Medulla oblongata (tissue), 1 donor: Measurements from ENCODE around the gene MINDY1.

Experiments used
- DNase-seq: peaks from one replicate; pipeline ENCODE4 v3.0.0-alpha.2; 2015; ENCODE audit errors: extremely low spot score

The MINDY1 gene

DNA sequence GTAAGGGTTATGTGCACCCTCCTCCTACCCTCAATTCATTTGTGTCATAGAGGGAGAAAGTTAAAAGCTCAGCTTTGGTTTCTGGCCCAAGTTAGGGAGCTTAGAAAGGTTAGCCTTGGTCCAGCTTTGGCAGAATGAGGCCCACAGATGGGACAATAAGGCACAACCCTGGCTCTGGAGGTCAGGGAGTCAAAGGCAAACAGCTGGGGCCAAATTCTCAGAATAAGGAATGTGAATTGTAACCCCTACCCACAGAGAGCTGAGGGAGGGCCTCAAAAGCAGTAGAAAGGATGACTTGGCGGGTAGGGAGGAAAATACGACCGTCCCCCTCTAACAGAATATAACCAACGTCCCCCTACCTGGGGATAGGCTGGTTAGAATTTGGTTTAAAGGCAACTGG, 41.1 kb downstream of the MINDY1 start:
- no peak for DNase-seq

DNA sequence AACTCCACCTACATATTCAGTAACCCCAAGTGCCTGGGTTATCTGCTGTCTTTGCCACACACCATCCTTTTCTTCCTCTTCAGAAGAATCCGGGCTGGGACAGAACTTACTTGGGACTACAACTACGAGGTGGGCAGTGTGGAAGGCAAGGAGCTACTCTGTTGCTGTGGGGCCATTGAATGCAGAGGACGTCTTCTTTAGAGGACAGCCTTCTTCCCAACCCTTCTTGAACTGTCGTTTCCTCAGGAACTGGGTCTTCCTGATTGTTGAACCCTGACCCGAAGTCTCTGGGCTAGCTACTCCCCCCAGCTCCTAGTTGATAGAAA, 42.6 kb downstream of the MINDY1 start:
- DNase-seq: no peak

DNA sequence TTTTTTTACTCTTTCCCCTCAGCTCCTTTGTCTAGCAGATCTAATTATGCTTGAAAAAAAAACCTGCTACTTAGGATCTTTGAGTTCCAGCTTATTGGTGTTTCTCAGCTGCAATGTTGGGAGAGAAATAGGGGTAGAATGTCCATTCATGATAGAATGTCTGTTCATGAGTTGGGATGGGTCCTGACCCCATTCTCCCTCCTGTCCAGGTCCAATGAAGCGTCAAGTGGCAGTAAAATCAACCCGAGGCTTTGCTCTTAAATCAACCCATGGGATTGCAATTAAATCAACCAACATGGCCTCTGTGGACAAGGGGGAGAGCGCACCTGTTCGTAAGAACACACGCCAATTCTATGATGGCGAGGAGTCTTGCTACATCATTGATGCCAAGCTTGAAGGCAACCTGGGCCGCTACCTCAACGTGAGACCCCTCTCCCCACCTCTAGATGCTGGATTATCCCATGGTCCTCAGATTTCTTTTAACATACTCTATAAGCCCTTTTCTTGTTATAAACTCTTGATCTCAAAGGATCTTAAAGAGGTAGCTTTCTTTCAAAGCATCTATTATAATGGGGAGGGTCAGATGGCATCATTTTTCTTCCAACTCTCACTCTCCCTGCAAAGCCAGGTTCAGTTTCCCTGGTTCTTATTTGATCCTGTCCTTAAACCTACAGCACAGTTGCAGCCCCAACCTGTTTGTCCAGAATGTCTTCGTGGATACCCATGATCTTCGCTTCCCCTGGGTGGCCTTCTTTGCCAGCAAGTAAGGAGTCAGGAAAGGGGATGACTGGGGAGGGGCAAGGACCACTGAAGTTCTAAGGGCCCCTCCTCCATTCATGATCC, 43.2 kb downstream of the MINDY1 start:
- DNase-seq: no peak

DNA sequence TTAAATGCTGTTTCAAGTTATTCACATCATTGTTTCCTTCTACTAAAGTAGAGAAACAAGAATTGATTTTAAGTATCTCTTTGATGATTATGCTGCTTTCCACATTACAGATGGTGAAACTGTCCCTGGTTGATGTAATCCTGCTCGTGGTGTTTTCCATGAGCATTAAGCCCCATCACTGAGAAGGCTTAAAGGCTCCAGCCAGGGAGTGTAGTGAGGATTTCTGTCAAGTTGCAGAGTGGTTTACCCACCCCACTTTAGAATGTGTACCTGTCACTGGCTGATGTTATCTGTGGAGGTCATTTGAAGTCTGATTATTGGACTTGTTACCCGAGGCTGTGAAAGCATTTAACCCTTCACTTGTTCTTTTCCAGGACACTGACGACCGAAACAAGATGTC, 44.9 kb downstream of the MINDY1 start:
- DNase-seq: no peak

DNA sequence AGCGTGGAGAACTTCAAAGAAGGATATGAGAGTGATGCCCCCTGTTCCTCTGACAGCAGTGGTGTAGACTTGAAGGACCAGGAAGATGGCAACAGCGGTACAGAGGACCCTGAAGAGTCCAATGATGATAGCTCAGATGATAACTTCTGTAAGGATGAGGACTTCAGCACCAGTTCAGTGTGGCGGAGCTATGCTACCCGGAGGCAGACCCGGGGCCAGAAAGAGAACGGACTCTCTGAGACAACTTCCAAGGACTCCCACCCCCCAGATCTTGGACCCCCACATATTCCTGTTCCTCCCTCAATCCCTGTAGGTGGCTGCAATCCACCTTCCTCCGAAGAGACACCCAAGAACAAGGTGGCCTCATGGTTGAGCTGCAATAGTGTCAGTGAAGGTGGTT, 46.1 kb downstream of the MINDY1 start:
- DNase-seq: no peak

DNA sequence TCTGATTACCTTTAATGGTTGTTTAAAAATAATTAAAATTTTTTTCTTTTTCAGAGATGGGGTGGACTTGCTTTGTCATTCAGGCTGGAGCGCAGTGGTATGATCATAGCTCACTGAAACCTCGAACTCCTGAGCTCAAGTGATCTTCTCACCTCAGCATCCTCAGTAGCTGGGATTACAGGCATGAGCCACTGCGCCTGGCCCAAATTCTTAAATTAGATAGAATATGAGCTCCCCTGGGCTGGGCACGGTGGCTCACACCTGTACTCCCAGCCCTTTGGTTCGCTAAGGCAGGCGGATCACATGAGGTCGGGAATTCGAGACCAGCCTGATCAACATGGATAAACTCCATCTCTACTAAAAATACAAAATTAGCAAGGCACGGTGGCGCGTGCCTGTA, 49.0 kb downstream of the MINDY1 start:
- no peak for DNase-seq

DNA sequence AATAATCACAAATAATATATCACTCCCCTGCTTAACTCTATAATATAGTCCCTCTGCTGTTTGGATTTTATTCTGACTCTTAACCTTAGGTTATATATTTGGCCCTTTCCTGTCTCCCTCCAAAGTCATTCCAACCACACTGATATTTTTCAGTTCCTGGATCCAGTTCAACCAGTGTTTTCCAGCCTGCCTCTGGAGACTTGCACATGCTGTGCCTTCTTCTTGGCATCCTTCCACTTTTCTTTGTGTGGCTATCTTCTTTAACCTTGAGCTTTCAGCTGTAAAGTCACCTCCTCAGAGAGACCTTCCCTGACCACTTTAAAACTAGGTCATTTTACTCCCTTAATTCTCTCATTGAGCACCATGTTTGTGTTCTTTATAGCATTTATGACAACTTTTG, 51.4 kb downstream of the MINDY1 start:
- no peak for DNase-seq

DNA sequence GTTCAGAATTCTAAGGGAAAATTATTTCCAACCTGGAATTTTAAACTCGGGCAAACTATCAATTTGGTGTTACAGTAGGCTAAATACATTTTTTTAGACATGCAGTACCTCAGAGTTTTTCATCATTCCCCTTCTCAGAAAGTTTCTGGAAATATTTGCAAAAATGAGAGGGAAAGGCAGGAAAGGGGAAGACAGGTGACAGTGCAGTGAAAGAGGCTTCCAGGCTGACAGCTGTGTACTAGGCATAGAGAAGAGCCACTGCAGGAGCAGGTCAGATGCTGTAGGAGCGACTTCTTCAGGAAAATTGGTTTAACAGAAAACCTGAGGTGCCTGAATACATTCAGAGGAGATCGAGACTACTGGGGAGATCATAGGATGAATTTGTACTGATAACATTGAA, 52.0 kb downstream of the MINDY1 start:
- no peak for DNase-seq
